HG03342 (cell line): ENCODE results near the gene DAB1.

Experiments used
- ATAC-seq: cut with Tn5 transposase; IDR thresholded peaks from one replicate; pipeline ENCODE4 v1.9.1; 2021; ENCODE audit warnings: mild to moderate bottlenecking, moderate library complexity; ENCODE audit not compliant: unreplicated experiment

Gene DAB1

DNA sequence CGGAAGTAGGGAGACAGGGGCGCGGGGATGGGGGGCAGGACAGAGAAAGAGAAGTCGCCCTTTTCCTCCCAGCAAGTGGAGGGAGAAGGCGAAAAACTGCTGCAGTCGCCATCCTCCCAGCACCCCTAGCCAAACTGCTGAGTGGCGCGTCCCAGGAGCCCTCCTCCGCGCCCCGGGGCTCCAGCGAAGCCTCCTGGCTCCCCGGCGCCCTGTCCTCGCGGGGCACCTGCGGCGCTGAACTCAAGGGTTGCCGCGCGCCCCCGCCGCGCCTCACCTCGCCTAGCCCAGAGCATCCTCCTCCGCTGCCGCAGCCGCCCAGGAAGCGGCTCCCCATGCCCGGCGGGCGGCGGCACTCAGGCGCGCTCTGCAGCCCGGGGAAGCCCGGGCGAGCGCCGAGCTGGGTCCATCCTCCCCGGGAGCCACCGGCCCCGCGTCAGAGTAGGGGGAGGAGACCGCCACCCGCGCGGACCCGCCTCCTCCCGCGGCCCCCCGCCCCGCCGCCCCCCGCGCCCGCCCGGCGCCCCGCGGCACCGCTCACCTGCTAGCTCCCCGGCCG lies at the start of gene DAB1:
Gene DAB1, minus strand, starts transcription at position 405 of the 556 bp plus-strand sequence. CDS start 133,030 bp downstream, outside the sequence.
- no peak for ATAC-seq

DNA sequence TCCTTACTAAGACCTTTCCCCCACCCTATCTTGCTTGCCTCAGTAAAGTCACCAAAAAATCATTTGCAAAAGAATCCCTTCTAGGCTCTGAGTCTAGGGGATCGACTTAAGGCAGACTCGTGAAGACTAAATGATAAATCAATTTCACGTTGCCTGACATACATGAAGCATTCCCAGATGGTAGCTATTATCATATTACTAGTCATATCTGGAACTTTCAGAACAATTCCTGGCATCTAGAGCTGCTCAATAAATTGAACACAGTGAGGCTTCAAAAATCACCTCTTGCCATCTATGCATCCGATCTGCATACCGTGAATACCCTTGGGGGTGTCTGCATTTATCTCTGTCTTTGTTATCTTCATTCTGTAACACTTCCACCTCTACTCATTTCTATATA lies 49.6 kb upstream of the DAB1 start:
- ATAC-seq: no peak

DNA sequence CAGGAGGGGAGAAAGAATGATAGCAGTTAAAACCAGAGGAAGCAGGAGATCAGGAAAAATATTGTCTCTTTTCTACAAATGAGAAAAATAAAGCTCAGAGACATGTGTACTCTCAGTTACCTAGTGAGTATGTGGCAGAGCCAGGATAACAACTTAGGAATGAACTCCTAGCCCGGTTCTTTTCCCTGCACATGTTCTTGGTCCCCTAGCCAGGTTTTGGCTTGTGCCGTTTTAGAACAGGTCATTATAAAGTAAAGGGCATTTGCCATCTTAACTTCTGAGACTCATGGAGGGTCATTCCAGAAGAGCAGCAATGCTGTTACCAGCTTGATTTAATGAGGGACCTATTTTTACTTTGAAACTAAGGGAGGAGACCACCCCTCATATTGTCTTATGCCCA lies 48.1 kb upstream of the DAB1 start:
- ATAC-seq: no peak

DNA sequence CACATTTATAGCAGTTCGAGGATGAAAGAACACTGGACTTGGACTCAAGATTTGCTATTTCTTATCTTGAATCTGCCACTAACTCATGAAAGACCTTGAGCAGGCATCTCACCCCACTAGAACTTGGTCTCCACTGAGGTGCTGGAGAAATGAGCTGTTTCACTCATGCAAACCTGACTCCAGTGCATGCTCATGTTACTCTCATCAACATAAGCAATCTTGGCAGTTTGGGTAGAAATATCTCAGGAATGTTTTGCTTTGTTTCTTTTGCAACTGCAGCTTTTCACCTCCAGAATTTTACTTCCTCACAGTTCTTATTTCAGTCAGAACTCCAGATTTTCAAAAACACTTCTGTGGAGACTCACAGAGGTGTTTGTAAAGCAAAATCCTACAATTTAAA lies 46.2 kb upstream of the DAB1 start:
- no peak for ATAC-seq

DNA sequence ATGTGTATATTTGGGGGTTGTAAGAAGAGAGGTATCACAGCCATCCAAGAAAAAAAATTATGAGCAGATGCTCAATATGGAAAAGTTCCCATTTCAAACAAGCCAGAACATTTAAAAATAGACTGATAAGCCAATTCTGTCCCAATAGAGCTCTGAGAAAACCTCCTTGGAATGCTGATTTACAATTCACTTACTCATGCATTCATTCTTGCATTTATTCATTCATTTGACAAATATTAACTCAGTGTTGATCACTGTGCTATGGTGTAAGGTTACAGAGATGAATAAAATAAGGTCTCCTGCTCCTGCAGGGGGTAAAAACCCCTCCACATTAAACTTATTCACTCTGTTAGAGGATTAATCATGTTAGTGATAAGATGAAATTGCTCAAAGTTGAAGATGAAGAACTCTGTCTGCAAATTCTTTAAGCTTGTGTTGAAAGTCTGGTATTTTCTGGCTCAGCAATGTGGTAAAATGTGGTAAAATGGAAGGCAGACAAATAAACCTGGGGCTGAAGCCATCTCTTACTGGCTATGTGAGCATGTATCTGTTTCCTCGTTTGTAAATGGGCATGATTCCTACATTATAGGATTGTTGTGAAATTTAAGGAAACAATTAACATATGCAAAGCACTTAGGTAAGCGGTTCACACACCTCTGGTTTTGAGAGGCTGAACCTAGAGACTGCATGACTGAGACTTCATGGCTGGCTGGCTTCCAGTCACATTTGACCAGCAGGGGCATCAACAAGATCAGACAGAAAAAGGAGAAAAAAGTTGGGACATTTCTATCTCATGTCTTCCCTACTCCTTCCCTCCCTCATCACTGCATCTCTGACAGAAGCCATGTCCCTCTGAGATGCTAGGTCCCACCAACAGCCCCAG lies 45.0 kb upstream of the DAB1 start:
- no peak for ATAC-seq

DNA sequence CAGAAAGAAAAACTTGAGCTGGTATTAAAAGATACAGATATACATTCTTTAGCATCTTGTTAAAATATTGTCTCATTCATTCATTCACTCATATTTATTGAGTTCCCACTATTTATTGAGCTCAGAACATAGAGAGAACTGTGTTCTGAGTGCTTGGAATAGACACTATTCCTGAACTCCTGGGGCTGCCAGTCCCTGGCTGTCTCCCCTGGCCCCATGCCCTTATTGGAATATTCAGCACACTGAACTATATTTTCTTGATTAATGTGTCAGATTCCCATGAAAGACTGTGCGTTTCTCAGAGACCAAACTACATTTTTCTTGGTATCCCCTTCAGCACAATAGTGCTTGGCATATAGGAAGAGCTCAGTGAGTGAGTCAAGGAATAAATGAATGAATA lies 44.0 kb upstream of the DAB1 start:
- no peak for ATAC-seq

DNA sequence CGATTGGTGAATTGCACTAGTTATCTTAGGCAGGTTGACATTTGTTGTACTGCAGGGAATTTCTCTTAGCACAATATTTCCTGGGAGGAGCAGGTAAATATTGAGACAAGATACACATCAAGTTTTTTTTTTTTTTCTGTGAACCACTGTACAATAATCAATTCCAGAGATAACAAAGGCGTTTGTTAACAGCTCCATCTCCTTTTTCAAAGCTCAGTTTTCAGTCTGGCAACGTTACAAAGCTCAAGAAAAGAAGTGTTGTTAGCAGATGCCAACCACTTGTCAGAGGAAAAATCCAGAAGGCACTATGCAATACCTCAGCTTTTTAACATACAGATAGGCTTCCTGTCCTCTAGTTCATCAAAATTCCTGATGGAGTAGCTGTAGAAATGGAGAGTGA lies 40.9 kb upstream of the DAB1 start:
- ATAC-seq: no peak

DNA sequence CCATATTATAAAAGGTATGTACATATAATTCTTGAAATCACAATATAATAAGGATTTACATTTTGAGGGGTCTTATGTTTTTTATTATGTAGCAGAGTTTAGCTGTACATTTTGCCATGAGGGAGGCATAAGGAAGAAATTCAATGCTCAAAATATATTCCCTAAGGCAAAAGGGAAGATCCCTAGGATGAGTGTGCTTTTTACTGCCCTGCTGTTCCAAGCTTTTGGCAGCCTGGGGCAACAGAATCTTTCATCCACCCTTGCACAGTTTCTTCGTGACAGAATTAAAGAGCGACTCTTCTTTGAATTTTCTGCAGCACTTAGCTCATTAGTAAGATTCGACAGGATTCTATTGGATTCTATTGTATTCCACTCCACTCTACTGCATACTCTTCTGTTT lies 39.5 kb upstream of the DAB1 start:
- no peak for ATAC-seq

DNA sequence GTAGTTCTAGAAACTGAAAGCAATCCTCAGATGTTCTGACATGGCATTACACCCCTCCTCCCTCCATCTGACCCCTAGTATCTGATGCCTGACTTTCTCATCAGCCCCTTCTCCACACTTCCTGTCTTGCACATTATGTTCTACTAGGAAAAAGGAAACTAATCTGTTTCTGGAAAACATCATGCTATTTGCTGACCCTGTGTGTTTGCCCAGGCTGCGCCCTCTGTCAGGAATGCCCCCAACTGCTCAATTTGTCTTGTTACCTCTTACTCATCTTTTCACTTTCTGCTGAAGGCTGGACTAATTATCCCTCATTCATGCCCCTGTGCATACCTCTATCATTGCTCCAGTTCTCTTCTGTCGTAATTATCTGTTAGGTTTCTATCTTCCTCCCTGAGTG lies 37.5 kb upstream of the DAB1 start:
- ATAC-seq: no peak

DNA sequence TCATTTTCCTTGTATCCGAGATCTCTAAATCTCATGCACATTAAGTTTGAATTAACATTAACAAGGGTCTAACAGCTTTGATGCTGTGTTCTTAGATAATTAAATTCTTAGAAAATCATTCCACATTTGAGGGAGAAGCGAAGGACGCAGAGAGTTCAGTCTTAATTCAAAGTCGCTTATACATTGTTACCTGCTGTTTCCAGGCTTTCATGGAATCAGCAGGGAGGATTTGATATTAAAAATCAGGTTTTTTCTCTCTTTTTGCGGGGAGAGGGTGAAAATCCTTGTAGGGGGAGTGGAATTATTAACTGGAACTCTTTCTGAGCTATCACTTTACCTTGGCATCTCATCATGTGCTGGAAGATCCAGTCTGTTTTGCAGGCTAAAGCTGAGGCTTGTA lies 27.7 kb upstream of the DAB1 start:
- ATAC-seq: no peak

DNA sequence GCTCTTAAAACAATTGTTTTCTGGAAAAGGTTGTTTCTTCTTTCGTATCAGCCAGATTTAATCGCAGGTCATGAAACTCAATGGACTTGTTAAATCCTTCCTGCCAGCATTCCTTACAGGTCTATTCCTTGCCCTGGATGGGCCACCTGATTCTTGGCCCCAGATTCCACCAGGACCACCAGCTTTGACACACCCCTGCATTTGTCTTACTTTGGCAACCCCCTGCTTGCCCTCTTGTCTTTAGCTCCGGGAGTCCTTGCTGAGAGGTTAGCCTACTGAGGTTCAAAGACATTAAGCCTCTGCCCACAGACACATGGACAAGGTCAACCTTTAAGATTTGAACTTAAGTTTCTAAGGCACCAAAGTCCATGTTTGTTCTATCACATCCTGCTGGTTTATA lies 27.1 kb upstream of the DAB1 start:
- ATAC-seq: no peak

DNA sequence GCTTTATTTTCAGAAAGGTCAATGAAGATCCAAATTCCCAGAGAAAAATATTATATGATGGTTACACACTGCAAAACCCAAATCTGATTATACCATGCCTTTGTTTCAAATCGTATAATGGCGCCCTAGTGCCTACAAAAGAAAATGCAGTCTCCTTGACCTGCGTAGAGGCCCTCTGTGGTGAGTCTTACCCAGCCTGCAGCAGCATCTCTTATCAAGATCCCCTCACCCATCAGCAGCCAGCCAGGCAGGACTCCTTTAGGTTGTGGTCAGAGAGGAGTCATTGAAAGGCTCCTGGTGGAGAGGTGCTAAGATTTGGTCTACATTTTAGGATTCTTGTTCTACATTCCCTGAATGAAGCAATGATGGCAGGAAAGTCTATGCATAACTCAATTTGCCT lies 23.7 kb upstream of the DAB1 start:
- ATAC-seq: no peak

DNA sequence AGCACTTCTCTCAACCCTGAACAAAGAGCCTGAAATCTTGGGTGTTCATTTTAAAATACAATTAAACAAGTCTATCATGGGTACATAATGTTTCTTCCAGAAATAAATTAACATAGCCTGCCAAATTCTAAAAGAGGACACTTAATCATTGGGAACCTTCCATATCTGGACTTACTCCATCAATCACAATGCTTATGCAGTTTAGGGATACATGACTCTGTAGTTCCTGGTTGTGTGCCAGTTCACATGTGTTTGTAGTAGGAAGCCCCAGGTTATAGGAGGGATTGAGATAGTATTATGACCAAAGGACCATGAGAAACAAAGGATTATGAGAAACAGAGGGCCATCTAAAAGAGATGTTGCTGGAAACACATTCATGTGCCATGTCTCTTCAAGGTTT lies 19.1 kb upstream of the DAB1 start:
- ATAC-seq: no peak

DNA sequence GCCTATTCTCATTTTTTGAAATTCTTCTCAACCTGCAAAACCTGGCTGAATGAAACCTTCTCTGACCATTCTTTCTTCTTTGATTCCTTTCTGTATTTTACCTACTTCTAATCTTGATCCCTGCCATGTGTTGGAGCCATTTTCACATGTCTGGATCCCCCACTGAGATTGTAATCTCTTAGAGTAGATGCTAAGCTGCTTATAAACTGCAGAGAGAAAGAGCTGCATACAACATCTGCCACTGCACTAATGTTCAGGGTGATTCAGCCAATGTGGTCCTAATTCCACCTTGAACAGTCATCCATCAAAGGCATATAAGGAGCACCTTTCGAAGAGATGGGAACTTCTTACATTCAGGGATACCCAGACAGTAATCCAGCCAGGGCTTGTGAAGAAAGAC lies 16.2 kb upstream of the DAB1 start:
- no peak for ATAC-seq

DNA sequence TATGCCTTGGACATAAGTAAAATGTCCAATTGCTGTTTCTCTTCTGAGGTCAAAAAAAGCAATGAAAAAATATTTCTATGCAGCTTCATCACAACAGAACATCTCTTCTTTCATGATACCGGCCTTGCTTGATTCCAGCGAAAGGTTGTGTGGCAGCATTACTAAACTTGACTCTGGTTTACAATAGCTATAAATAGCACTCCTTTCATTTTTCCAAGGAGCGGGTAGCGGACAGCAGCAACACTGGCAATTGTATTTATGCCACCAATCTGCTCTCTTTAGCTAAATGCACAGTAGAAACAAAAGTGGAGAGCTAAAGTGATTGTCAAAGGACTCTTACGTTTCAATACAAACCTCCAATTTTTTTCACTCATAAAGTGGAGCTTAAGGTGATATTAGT lies 7.5 kb upstream of the DAB1 start:
- no peak for ATAC-seq

DNA sequence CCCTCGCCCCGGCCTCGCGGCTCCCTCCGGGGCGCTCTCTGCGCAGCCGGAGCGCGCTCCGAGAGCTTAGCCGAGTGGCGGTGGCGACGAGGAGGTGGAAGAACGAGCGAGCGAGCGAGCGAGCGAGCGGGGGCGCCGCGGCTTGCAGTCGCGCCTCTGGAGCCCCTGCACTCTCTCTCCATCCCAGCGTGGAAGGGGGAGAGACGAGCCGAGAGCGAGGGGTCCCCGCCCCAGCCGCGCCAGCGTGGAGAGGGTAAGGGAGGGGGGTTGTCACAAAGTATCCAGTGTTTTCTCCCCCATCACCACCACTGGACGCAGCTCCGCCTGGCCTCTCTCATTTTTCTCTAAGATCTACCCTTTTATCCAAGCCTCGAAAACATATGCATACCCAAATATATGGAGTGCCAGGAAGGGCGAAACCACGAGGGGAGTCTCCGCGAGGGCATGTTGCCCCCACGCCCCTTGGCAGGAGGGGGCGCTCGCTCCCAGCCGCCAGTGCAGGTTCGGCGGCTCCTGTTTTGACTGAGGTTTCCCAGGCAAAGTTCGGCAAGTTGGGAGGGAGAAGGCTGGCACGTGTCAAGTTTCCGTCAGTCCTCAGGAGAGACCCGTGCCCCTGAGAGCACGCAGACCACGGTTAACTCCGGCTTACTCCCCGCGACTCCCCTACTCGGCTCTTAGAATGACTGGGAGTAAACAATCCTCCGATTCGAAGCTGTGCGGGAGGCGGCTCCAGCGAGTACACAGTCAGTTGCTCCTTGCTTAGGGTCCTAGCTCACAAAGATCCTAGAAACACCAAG lies 569 bp upstream of the DAB1 start:
- no peak for ATAC-seq

DNA sequence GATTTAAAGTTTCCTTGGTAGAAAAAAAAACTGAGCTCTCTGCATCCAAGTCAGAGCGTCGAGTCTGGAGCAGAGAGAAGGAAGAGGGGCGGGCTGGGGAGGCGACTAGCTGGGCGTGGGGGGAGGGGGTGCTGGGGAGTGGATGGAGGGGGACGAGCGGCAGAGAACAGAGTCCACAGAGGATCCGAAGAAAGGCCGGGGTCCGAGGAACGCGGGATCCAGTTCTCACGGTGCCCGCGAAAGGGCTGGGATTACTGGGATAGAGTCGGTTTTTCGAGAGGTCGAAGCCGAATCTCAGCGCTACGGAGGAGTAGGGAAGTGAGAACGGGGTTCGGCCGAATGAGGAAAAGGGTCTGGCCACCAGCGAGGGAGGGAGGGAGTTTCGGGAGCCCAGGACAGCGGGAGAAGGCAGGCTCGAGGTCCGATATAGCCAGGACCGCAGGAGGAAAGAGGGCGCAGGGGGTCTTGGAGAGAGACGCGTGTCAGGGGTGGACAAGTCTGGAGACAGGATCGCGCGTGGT lies 665 bp downstream of the DAB1 start:
- ATAC-seq: no peak

DNA sequence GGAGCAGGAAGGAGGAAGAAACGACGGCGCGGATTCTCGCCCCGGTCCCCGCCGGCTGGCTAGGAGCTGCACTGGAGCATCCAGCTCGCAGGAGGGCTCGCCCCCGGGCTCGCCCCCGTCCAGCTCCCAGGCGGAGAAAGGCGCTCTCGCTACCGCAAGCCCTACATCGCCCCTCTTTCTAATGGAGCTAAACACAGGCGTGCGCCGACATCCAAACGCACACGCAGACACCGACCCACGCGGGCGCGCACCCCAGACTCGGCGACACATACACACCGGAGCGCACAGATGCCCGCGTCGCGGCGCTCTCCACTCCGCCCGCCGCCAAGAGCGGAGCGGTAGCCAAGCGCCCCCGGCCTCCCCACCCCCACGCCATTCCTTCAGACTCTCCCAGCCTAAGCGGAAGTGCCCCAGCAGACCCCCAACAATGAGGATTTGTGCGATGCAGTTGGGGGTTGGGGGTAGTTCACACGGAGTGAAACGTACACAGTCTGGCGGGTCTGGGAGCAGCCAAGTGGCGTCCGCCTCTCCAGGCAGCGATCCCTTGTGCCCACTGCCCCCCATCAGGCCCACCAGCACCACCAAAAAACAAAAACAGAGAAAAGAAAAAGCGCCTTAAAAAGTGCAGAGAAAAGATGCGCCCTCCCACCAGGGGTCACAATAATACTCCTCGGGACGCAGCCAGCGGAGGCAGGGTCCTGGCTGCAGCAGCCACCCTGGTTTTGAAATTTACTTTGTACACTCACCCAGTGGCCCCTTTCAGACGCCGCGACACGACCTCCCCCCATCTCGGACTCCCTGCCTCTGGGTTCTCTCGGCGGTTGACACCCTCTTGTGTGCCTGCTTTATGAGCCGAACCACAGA lies 1.4 kb downstream of the DAB1 start:
- ATAC-seq: no peak

DNA sequence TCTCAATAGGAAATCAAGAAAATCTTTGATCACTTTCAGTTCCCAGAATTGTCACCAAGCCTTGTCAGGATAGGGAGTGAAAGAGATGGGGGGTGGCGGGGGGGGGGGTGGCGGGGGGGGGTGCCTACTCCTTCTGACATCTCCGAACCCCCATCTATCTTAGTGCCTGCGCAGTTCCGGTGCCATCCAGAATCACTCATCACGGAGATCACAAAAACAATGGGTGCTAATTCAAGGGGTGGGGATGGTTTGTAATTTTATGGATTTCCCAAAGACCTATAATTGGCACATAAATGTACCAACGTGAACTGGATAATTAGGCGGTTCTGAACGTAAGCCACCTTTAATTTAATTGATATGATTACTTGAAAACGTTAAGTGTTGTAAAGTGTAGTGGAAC lies 2.1 kb downstream of the DAB1 start:
- ATAC-seq: no peak

DNA sequence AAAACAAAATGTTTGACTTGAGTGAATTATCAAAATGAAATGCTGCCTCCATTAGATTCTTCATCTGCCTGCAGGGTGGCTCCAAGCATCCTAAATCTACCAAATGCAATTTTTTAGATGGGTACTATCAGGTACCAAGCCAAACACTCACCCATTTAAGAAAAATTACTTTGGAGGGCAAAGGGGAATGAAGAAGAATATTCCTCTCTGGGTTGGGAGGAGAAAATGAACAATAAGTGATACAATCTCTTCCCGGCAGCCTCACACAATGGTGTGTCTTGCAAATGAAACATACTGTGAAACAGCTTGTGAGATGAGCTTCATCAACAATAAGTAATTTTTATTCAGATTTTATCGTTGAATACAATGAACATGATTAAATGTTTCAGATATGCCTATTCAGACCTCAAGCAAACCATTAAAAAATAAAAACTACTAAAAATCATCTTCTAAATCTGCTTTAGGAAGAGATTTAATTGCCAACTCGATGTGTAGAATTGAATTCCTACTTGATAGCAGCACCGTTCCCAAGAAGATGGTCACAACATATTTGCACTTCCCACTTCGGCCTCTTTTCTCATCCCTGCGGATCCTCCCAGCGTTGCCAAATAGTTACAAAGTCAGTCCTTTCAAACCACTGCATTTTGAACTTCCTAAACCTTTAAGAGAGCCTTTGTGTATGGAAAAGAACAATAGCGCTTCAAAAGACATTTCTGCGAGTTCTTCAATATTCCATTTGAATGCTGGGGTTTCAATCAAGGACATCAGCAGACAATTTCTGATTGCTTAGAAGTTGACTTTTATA lies 2.7 kb downstream of the DAB1 start:
- no peak for ATAC-seq
